Stimulated activated CD4-positive, alpha-beta T cell treated with anti-CD3 and anti-CD28 coated beads, Interleukin-4, amount 100 ng/mL, for 24 hours (primary cell): ENCODE results near the gene KLHL33.
"Not testable (repeated sequence)": the region's sequence is repeated elsewhere in the genome, so short reads cannot be mapped to it uniquely, and the experiment has no call there.

Experiments
- DNase-seq: peaks from one replicate; pipeline ENCODE4 v3.0.0-alpha.2; 2020

KLHL33 gene

DNA sequence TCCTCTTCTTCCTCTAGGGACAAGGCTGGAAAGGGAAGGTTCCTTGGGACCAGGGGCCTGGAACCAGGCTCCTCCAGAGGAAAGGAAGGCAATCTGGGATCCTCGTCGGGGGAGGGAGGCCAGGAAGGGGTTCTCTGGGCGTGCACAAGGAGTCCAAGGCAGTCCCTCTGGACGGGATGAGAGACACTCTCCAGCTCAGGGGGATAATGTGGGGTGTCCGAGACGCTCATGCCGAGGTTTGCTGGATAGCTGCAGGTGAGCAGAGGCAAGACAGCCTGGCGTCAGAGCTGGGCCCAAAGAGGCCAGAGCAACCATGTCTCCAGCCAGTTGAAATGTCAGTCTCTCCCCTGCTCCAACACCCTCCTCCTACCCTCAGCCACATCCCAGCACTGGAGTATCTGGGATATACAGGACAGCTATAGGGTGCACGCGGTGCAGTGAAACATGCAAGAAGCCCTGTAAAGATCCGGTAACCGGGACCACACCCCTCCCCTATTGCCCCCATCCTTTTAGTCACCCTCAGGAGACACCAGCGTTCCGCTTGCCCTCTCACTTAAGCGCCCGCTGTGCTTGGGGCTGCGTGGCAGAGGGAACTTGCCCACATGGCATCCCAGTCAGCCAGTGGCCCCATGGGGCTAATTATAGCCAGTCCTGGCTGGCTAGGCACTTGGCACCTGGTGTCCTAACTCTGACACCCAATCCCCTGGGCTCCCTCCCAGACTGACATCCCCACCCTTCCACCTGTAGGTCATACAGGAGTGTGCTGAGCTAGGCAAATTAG is at the start of gene KLHL33:
TSS of gene KLHL33 (minus strand) at position 585 of the 781 bp plus-strand sequence. CDS start at position 230, 355 bp downstream.
- DNase-seq, result no peak

GRCh38 chr14:20482382-20482781 is 46.4 kb upstream of the KLHL33 start:
- DNase-seq, result no peak

DNA sequence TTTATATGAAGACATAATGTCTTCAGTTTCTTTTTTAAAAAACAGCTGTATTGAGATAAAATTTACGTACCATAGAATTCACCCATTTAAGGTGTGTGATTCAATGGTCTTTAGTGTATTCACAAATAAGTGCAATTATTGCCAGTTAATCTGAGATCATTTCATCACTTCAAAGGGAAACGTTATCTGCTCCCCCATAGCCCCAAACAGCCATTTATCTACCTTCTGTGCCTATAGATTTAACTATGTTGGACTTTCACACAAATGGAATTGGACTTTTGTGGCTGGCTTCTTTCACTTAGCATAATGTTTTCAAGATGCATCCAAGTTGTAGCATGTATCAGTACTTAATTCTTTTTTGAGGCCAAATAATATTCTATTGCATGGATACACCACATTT is 42.9 kb upstream of the KLHL33 start:
- no peak for DNase-seq

- no peak for DNase-seq
Measured at GRCh38 chr14:20477211-20477876, 41.4 kb upstream of the KLHL33 start.

GRCh38 chr14:20476776-20477175 is 40.8 kb upstream of the KLHL33 start:
- no peak for DNase-seq

GRCh38 chr14:20472536-20473169 is 36.7 kb upstream of the KLHL33 start:
- DNase-seq, result no peak

- no peak for DNase-seq
Measured at GRCh38 chr14:20470603-20470901, 34.6 kb upstream of the KLHL33 start.

DNA sequence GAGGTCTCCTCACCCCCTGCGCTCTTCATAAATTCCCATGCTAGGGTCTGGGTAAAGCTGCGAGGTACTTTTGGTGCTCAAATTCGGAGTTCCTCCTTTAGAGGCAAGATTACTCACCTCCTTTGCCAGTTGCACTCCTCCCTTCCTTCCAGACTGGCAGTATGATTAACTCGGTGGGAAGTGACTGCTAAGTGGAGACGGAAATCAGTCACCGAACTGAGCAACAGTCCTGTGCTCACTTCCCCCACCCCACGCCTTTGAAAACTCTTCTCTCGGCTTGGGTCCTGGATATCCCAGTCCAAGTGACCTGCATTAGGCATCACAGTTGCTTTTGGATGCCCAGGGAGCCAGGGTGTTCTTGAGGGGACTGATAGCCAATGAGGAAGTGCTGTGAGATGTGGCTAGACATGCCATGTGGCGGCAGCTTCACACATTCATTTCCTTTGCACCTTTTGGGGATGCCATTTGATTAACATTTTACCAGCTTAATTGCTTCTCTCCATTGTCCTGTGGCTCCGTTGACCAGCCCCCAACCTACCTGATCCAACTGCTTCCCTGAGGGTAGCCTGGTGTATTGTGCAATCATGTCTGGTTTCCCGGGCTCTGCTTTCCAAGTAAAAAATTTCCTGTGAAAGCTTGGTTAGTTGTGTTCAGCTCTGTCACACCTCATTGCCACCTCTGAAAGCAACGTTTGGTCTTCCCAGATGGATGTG is 34.1 kb upstream of the KLHL33 start:
- DNase-seq, result peak; percentile 74

GRCh38 chr14:20469242-20469889 is 33.4 kb upstream of the KLHL33 start, which contains the start of gene PNP:
TSS of gene PNP (plus strand) at chr14:20469406. CDS start at chr14:20469525, 119 bp downstream.
- DNase-seq, result peak; percentile 92

DNA sequence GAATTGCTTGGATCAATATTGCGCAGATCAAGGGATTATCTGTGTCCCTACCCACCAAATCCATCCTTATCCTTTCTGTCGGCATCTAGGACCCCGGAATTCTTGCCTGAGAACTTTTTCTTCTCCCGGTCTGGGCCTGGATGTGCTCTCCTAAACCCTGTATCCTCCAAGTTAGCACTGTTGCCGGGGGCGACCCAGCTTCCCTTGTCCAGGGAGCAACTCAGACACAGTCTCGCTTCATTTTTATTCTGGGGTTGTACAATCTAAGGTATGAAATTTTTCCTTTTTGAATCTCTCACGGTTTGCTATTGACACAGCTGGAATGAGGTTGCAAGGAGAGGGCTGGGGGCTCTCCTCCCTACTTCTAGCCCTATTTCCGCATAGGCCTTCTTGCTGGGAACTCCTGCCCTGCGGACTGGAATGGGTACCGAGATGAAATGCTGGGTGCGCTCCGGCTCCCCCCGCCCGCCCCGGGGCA is 32.8 kb upstream of the KLHL33 start:
- no peak for DNase-seq

DNA sequence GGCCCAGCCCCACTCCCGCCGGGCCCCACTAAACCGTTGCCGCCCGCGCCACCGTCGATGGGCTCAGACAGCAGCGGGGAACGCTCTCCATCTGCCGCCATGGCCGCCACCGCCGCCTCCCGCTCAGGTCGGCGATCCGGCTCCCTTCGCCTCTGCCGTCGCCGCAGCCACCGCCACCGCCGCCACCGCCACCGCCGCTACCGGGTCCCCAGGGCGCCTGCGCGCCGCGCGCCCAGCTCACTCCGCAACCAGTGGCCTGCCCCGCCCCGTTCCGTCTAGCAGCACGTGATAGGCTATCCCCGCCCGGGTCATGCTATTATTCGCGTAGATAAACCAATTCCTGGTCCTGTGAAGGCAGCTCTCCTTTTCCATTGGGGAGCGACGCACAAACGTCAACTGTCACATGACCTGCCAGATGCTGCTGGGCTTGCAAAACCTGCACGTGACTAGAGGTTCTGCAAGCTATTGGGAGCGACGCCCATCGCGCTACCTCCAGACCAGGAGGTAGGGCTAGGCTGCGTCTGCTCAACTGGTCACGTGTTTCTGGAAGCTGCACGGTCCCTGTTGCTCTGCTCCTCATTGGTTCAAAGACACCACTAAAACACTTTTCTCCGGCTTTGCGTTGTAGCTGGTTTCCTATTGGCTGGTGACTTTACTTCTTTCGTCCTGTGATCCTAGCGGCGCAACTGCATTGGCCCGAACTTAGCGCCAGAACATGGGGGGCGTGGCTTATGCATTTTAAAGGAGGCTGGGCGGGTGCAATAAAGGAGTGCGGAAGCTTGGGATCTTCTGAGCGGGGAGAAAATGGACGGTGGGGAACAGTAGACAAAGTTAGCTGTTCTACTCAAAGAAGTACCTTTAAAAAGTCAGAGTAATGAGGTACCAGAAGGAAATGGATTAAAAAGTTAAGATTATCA is 25.5 kb upstream of the KLHL33 start, which contains the start of gene PIP4P1:
TSS of gene PIP4P1 (minus strand) at position 210 of the 917 bp plus-strand sequence. CDS start at position 101, 109 bp downstream.
- DNase-seq, result peak; percentile 99

DNA sequence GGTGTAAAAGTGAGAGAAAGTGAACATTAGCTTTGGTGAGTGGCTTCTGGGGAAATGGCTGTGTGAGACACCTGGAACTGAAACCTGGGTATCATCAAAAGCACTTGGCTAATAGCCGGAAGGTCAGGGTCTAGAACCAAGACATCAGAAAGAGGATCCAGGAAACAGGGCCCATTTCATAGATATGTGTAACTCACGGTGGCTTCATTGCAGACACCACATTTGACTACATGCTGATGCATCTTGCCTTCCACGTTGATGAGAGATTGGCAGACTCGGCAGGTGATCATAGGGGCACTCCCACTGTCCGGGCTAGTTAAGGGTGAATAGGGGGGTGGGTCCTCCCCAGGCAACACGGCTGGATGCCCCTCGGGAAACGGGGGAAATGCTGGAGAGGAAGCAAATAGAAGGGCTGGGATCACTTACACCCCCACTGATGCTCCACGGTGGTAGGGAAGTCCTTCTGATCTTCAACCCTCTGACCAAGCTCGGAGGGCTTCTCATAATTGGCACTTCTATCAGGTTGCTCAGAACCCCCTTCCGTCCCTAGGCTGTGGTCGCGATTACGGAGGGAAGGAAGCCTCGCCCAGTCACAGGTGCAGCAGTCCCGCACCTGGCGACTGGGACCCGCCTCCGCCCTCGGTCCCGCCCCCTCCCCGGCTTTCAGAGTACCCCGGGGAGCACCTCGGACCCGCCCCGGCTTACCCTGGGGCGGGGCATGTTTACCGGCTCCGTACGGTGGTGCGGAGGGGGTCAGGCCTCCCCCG is 24.7 kb upstream of the KLHL33 start:
- DNase-seq, result peak; percentile 43

DNA sequence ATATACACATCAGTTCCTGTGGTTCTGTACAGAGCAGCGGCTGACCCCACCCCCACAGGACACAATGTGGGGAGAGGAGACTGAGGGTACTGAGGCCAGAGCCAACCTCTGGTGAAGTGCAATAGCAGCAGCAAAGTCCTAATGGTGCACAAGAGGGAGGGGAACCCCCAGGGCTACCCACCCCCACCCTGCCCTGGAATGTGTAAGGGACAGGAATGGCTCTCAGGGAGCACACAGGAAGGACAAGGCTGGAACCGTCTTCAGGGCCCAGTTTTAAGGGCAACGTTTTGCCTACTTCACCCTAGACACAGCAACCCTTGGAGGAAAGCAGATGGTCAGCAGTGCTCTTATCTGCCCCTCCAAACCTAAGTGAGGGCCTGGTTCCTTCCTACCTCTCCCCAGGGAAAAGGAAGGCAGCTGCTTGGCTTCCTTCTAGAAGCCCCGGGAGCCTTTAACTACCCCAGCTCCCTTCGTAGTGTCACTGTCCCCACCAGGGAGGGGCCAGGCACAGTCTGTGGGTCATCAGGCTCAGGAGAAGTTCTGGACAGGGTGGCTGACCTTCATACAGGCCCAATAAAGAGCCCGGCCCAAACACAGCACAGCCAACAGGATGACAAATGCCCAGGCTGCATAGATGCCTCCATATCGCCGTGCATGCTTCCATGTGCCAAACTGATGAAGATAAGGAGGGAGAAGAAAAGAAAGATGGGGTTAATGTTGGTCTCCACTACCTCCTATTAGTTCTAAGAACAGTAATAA is 22.2 kb upstream of the KLHL33 start:
- no peak for DNase-seq

DNA sequence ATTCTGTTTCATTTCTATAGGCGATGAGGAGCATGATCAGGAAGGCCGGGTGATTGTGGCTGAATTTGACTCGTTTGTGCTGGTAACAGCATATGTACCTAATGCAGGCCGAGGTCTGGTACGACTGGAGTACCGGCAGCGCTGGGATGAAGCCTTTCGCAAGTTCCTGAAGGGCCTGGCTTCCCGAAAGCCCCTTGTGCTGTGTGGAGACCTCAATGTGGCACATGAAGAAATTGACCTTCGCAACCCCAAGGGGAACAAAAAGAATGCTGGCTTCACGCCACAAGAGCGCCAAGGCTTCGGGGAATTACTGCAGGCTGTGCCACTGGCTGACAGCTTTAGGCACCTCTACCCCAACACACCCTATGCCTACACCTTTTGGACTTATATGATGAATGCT is 21.0 kb upstream of the KLHL33 start:
- no peak for DNase-seq

- DNase-seq, result no peak
Measured at GRCh38 chr14:20455355-20456300, 19.7 kb upstream of the KLHL33 start.

DNA sequence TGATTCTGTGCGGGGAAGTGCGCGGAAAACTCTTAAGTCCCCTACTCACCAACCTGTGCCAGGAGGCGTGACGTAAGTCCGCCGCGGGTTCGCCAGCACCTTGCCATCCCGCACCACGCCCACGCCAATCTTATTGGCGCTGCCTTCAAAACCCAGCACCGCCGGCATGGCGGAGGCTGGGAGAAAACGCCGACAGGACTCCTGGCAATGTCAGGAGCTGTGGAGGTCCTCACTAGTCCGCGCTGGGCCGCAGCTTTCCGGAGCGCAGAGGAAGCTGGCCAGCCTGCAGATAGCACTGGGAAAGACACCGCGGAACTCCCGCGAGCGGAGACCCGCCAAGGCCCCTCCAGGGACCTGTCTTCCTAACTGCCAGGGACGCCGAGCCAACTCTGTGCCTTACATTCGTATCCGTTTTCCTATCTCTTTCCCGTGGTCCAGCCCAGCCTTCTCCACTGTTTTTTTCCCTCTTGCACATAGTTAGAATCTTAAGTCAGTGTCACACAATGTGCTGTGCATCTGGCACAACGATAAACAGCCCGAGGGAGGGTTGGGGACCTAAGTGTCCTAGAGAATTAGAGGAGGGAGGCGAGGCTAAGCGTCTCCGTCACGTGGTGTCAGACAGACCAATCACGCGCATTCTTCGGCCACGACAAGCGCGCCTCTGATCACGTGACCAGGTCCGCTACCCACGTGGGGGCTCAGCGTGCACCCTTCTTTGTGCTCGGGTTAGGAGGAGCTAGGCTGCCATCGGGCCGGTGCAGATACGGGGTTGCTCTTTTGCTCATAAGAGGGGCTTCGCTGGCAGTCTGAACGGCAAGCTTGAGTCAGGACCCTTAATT is 18.8 kb upstream of the KLHL33 start, which contains the start of the genes APEX1 and OSGEP:
TSS of gene APEX1 (plus strand) at position 711 of the 839 bp plus-strand sequence. CDS start 420 bp downstream, outside the sequence.
TSS of gene OSGEP (minus strand) at position 297 of the 839 bp plus-strand sequence. CDS start at position 168, 129 bp downstream.
- DNase-seq, result peak; percentile 99

DNA sequence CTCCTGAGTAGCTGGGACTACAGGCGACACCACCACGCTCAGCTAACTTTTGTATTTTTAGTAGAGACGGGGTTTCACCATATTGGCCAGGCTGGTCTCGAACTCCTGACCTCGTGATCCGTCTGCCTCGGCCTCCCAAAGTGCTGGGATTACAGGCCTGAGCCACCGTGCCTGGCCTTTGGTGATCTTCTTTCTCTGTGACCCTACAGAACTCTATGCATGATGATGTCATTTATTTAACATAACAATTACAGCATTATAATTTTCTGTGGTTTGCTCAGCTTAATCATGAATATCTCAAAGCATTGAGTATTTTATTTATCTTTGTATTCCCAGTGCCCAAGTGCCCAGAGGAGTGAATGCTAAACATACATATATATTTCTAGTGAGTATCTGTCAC is 16.9 kb upstream of the KLHL33 start:
- DNase-seq, result not testable (repeated sequence)
